ENCODE data around the gene ITGA2B.

DNA sequence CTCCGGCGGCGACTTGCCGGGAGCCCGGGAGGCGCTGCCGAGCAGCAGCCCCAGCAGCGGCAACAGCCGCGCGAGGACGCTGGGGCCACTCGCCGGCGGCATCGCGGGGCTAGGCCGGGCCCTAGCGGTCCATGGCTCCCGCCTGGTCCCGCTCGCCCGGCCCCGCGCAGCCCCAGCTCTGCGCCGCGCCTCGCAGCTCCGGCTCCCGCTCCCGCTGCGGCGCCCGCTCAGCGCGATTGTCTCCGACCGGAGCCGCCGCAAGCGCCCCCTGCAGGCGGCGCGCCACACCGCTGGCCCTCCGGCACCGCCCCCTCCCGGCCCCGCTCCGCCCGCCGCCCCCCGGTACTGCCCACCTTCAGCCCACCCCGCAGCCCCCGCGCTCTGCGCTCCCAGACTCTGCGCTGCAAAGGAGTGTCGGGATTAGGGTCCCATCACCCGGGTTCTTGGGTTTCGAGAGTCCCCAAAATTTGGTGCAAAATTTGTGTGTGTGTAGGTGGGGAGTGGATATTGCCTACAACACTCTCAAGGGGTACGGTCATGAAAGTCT, 25.8 kb downstream of the ITGA2B start, which contains the start of gene FAM171A2:
- TF ChIP-seq CTCF (IDR thresholded peaks at IDR 0.05) (peak in 5 of 7 experiments; percentile 24 to 95 (median 79)), POLR2A (IDR thresholded peaks at IDR 0.05) (no peak)
